GM12878 (cell line): Measurements from ENCODE around the gene PRDM1. TPM values are rescaled to one million over a fixed set of nuclear protein-coding genes. Genes with fewer than 3 reads are reported as not detected.

Experiments used
- ATAC-seq: fragments of 200-7000 bp; cut with Tn5 transposase; 3 replicates; pipeline ENCODE4 v1.9.1; 2020; ENCODE audit warnings: mild to moderate bottlenecking, moderate library complexity
- BruUV-seq: library from RNA; stranded (reverse); fragments of 400-500 nt; replicated peaks from 2 replicates; lab custom pipeline; 2021; lab: Mats Ljungman, UMichigan
- CTCF ChIA-PET: fragments of 300-600 bp; sonication (Branson Sonifier 250); formaldehyde crosslinking; extraction: SDS; loops from one replicate; lab custom pipeline; 2021; ENCODE audit warnings: inconsistent platforms; lab: Yijun Ruan, JAX
- POLR2A ChIA-PET: fragments of 350-600 bp; formaldehyde crosslinking; extraction: SDS; loops from one replicate; lab custom pipeline; 2021; ENCODE audit warnings: inconsistent platforms; lab: Charles Lee
- RAD21 ChIA-PET: fragments of 300-600 bp; sonication (Branson Sonifier 250); formaldehyde crosslinking; loops from one replicate; lab custom pipeline; 2023; ENCODE audit warnings: antibody characterized with exemption; ENCODE audit not compliant: unreplicated experiment; lab: Charles Lee
- SMC1A ChIA-PET: fragments of 300-600 bp; sonication (Branson Sonifier 250); formaldehyde crosslinking; loops from one replicate; lab custom pipeline; 2023; ENCODE audit not compliant: unreplicated experiment, uncharacterized antibody; lab: Charles Lee
- DNase-seq: peaks from one replicate; pipeline ENCODE4 v3.0.0-alpha.2; 2011; ENCODE audit warnings: low read depth, low spot score
- FAIRE-seq: peaks from 3 replicates; lab custom pipeline; 2011; peaks lifted over from hg19 to GRCh38; lab: Jason Lieb, UNC
- H2AFZ ChIP-seq: 2 replicates; pipeline ENCODE4 v1.6.0; 2011; ENCODE audit warnings: low read depth, low read length, control low read depth; ENCODE audit not compliant: control insufficient read depth
- H3K27ac ChIP-seq: 2 replicates; pipeline ENCODE4 v1.5.1; 2011; ENCODE audit warnings: control low read depth; ENCODE audit not compliant: control insufficient read depth, insufficient read depth
- H3K27me3 ChIP-seq, 2 experiments: replicated peaks in 1 of 2; 2 replicates each; pipeline versions ENCODE4 v1.6.0 to v1.6.1; 2011; ENCODE audit warnings: low read length in 1 of 2; ENCODE audit not compliant: control insufficient read depth in 2 of 2, insufficient read depth in 2 of 2
- H3K36me3 ChIP-seq, 2 experiments: 2 replicates each; pipeline ENCODE4 v1.5.1; 2011; ENCODE audit warnings: low read length in 1 of 2; ENCODE audit not compliant: control insufficient read depth in 2 of 2, insufficient read depth in 2 of 2
- H3K4me1 ChIP-seq: 2 replicates; pipeline ENCODE4 v1.6.1; 2011; ENCODE audit warnings: mild to moderate bottlenecking, low read length, moderate library complexity, mixed read lengths; ENCODE audit not compliant: control insufficient read depth, insufficient read depth
- H3K4me2 ChIP-seq: 2 replicates; pipeline ENCODE4 v1.6.0; 2011; ENCODE audit warnings: control low read depth; ENCODE audit not compliant: control insufficient read depth, insufficient read depth
- H3K4me3 ChIP-seq: fragments of 200-600 bp; sonication (generic); 2 replicates; pipeline ENCODE4 v1.5.1; 2016
- H3K79me2 ChIP-seq: 2 replicates; pipeline ENCODE4 v1.6.0; 2011; ENCODE audit warnings: low read length; ENCODE audit not compliant: control insufficient read depth, insufficient read depth
- H3K9ac ChIP-seq: 2 replicates; pipeline ENCODE4 v1.8.0; 2011; ENCODE audit warnings: low read length, control low read depth, mixed read lengths; ENCODE audit not compliant: control insufficient read depth, insufficient read depth
- H3K9me3 ChIP-seq: replicated peaks from 3 replicates; pipeline ENCODE4 v1.5.1; 2011; ENCODE audit warnings: mild to moderate bottlenecking, low read length; ENCODE audit not compliant: control insufficient read depth, insufficient read depth
- H4K20me1 ChIP-seq: 2 replicates; pipeline ENCODE4 v1.6.0; 2011; ENCODE audit not compliant: control insufficient read depth, insufficient read depth
- BRCA1 ChIP-seq: IDR thresholded peaks from 2 replicates; pipeline ENCODE4 v1.6.1; 2011; ENCODE audit warnings: low read depth, low read length, improper control_type of control experiment
- E2F4 ChIP-seq: IDR thresholded peaks from 2 replicates; pipeline ENCODE4 v1.6.1; 2012; ENCODE audit warnings: low read depth, low read length, improper control_type of control experiment
- E2F8 ChIP-seq: fragments of 450-650 bp; IDR thresholded peaks from 2 replicates; pipeline ENCODE4 v1.6.1; 2018; ENCODE audit warnings: mild to moderate bottlenecking, low read depth, moderate library complexity; ENCODE audit not compliant: partially characterized antibody
- HCFC1 ChIP-seq: fragments of 150-350 bp; IDR thresholded peaks from 2 replicates; pipeline ENCODE4 v1.6.1; 2014; ENCODE audit warnings: low read length
- MEF2B ChIP-seq: fragments of 450-650 bp; IDR thresholded peaks from 2 replicates; pipeline ENCODE4 v1.6.1; 2018; ENCODE audit warnings: mild to moderate bottlenecking, moderate library complexity; ENCODE audit not compliant: partially characterized antibody, poor library complexity, severe bottlenecking
- NFYA ChIP-seq: IDR thresholded peaks from 2 replicates; pipeline ENCODE4 v1.6.1; 2011; ENCODE audit warnings: low read depth, mild to moderate bottlenecking, low read length, improper control_type of control experiment, borderline replicate concordance
- PKNOX1 ChIP-seq: fragments of 450-650 bp; IDR thresholded peaks from 2 replicates; pipeline ENCODE4 v1.6.1; 2016; ENCODE audit warnings: mild to moderate bottlenecking
- POLR2AphosphoS5 ChIP-seq: IDR thresholded peaks from 2 replicates; pipeline ENCODE4 v1.6.1; 2011; ENCODE audit warnings: mild to moderate bottlenecking, low read length, inconsistent platforms
- RB1 ChIP-seq: fragments of 450-650 bp; formaldehyde crosslinking; IDR thresholded peaks from 2 replicates; pipeline ENCODE4 v1.6.1; 2017; ENCODE audit warnings: mild to moderate bottlenecking, borderline replicate concordance
- SKIL ChIP-seq: fragments of 450-650 bp; IDR thresholded peaks from 2 replicates; pipeline ENCODE4 v1.6.1; 2017; ENCODE audit warnings: mild to moderate bottlenecking, low read depth, inconsistent platforms; ENCODE audit not compliant: poor library complexity, severe bottlenecking
- SRF ChIP-seq, 2 experiments: IDR thresholded peaks; 2 replicates each; pipeline ENCODE4 v1.6.1; 2011; ENCODE audit warnings: low read depth in 2 of 2, low read length in 2 of 2, mild to moderate bottlenecking in 1 of 2, moderate library complexity in 1 of 2
- TCF7 ChIP-seq: IDR thresholded peaks from 2 replicates; pipeline ENCODE4 v1.6.1; 2014; ENCODE audit warnings: antibody characterized with exemption, borderline replicate concordance
- USF2 ChIP-seq: IDR thresholded peaks from 2 replicates; pipeline ENCODE4 v1.6.1; 2011; ENCODE audit warnings: low read depth, low read length, improper control_type of control experiment, borderline replicate concordance
- WGBS: methylation state at CpG from one replicate; pipeline ENCODE4 v1.1.6; 2016; ENCODE audit warnings: low lambda C conversion rate; ENCODE audit not compliant: insufficient replicate concordance, insufficient coverage; ENCODE audit errors: missing lambda C conversion rate; 5-methylcytosine and 5-hydroxymethylcytosine counted together
- in situ Hi-C: fragments of 300-500 bp; cut with MboI; formaldehyde crosslinking; loops from 9 replicates; pipeline ENCODE4 v1.14.3; 2018; ENCODE audit warnings: mixed read lengths
- intact Hi-C: fragments of 100-400 bp; cut with micrococcal nuclease; formaldehyde crosslinking; loops from one replicate; pipeline ENCODE4 v1.14.2; 2022; ENCODE audit not compliant: unreplicated experiment
- polyA plus RNA-seq, 11 experiments: library from polyadenylated mRNA; depleted of rRNA in 4 of 11; unstranded in 6 of 11; stranded (reverse) in 5 of 11; fragments of >200 nt; fragmentation: Nextera tagmentation in 4 of 11; fragmentation: Illumina TruSeq in 1 of 11; extraction: Ambion mirVana in 4 of 11; extraction: Trizol in 1 of 11; gene quantifications; 1 replicate in 1 of 11; 2 replicates in 10 of 11; pipeline versions ENCODE4 v1.2.1 to v1.2.3, GENCODE V29; 2011 to 2016; ENCODE audit warnings: inconsistent platforms in 2 of 11, missing spikeins in 2 of 11, low read depth in 1 of 11
- total RNA-seq, 4 experiments: library from RNA; depleted of rRNA in 3 of 4; stranded (reverse); fragments of >200 nt in 3 of 4; fragmentation: Illumina TruSeq in 1 of 4; extraction: Trizol in 1 of 4; gene quantifications; 2 replicates each; pipeline versions ENCODE4 v1.2.1 to v1.2.3, GENCODE V29; 2013 to 2021

Gene PRDM1
- total and polyA plus RNA-seq, 10 of the 15 experiments (the other 5 are each of a cell fraction or from before 2014, with no cell fraction given), result 1.9 to 15.8 (median 4.1) TPM

- TF ChIP-seq TCF7 (no peak), POLR2AphosphoS5 (no peak), NFYA (no peak), RB1 (no peak), SRF (IDR thresholded peaks at IDR 0.05; ENCODE audit: low read depth in 2 of 2, low read length in 2 of 2) (no peak), PKNOX1 (no peak)
Observed at GRCh38 chr6:106055489-106055888, 30.6 kb upstream of the PRDM1 start (continued).

GRCh38 chr6:106056060-106056745 is 29.9 kb upstream of the PRDM1 start:
- Histone ChIP-seq H3K79me2 (no peaks in the 10 kb centered on the region), H3K27me3 (peaks cover 2 to 7% of the 10 kb centered on the region in 2 experiments; a peak in 3 of 4 replicates), H3K9me3 (no peaks in the 10 kb centered on the region), H3K4me2 (no peak overlapping the region), H3K4me1 (no peaks in the 10 kb centered on the region), H3K4me3 (no peak overlapping the region), H3K36me3 (no peaks in the 10 kb centered on the region), H3K27ac (no peak overlapping the region), H4K20me1 (no peaks in the 10 kb centered on the region), H2AFZ (no peak overlapping the region), H3K9ac (no peak overlapping the region)
- no peak for FAIRE-seq
- in situ Hi-C loops (no loop called here), intact Hi-C loops (no loop called here)
- no TSS peak for BruUV-seq
- CTCF ChIA-PET, result interaction anchor here (0.7 kb wide), 1 partner anchor 19 kb away, joined by 3 read pairs; no protein-coding TSS in a partner anchor
- POLR2A ChIA-PET, result interaction anchor here (0.5 to 0.6 kb wide), 2 partner anchors 36 to 57 kb away, joined by 3 to 5 read pairs; no protein-coding TSS in a partner anchor
- RAD21 ChIA-PET, result no interaction called here
- no peak for ATAC-seq
- SMC1A ChIA-PET, result interaction anchor here (1.3 kb wide), 1 partner anchor 167 kb away, joined by 3 read pairs; no protein-coding TSS in a partner anchor
- DNase-seq, result no peak
- 35% methylated on average over 5 of the region's 5 CpGs for WGBS
- TF ChIP-seq USF2, result no peak
- no peak for TF ChIP-seq BRCA1
- no peak for TF ChIP-seq SKIL
- TF ChIP-seq HCFC1, result no peak
- no peak for TF ChIP-seq E2F8
- no peak for TF ChIP-seq E2F4
- no peak for TF ChIP-seq MEF2B
